ENCODE measurements around the gene APBA2. TPM values are rescaled to one million over a fixed set of nuclear protein-coding genes. Genes with fewer than 3 reads are reported as not detected.
A peak's percentile ranks its signal among the peaks of the same experiment; 100 is the strongest.

Gene APBA2
- total and polyA plus RNA-seq, 10 donors, result 5.8 to 33.8 (median 18.3) TPM

DNA sequence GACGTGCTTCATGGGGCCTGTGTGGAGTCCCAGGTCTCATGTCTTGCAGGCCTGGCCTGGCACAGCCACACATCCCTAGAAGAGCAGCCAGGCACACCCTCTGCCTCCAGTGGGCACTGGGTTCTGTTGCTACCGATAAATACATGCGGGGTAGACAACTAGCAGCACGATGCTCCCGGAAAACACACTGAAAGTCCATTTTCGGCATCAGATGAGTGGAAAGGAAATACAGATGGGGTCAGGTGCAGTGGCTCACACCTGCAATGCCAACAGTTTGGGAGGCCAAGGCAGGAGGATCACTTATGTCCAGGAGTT, 218.7 kb downstream of the APBA2 start:
- TF ChIP-seq POLR2A (IDR thresholded peaks at IDR 0.05), result no peak
- no peak for TF ChIP-seq CTCF (IDR thresholded peaks at IDR 0.05 in 8 of 11, conservative IDR thresholded peaks at IDR 0.05 in 3 of 11)
- TF ChIP-seq POLR2AphosphoS5 (IDR thresholded peaks at IDR 0.05), result no peak
- Histone ChIP-seq H3K27ac (no peak overlapping the region), H3K4me3 (no peak overlapping the region), H3K9me3 (no peaks in the 10 kb centered on the region), H3K4me1 (peaks cover 0 to 12% (median 11%) of the 10 kb centered on the region in 6 donors), H3K36me3 (peaks cover 0 to 33% (median 0%) of the 10 kb centered on the region in 6 donors), H3K27me3 (replicated peaks in 1 of 7) (peaks cover 0 to 15% (median 0%) of the 10 kb centered on the region in 7 donors)
- intact Hi-C loops (cut with DNase I; ENCODE audit: low total_unique reads), result no loop called here
- peak; percentile 35 for DNase-seq
- WGBS, 5 donors, result 91 to 96% (median 94%) methylated on average over 6 of the region's 6 CpGs

DNA sequence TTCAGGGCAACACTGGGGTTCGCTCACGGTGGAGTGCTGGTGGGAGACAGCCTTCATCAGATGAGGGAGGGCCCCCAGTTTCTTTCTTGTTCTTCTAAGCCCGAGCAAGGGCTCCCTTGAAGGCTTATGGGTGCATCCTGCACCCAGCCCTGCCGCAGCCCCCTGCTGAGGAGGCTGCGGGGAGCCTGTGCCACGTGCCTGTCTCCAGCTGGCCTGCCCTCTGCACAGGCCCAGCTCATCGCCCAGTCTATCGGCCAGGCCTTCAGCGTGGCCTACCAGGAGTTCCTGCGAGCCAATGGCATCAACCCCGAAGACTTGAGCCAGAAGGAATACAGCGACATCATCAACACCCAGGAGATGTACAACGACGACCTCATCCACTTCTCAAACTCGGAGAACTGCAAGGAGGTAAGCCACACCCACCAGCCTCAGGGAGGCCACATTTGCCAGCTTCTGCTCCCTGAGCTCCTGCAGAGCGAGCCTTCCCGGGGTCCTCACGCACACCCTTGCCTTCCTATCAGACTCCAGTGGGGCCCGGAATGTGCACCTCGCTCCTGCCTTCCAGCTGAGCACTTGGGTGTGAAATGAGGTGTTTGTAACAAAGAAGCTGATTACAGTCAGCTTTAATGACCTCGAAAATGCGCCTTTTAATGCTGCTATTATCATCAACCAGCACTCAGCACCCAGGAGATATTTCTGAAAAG, 219.5 kb downstream of the APBA2 start:
- 86 to 95% (median 88%) methylated on average over 21 to 22 of the region's 22 CpGs for WGBS, 5 donors
- Histone ChIP-seq H3K9me3 (no peaks in the 10 kb centered on the region), H3K4me3 (no peak overlapping the region), H3K27me3 (replicated peaks in 1 of 7) (peaks cover 0 to 21% (median 0%) of the 10 kb centered on the region in 7 donors), H3K4me1 (peaks cover 0 to 12% (median 11%) of the 10 kb centered on the region in 6 donors), H3K27ac (no peak overlapping the region), H3K36me3 (peaks cover 0 to 38% (median 0%) of the 10 kb centered on the region in 6 donors)
- TF ChIP-seq POLR2A (IDR thresholded peaks at IDR 0.05) (no peak), CTCF (IDR thresholded peaks at IDR 0.05 in 8 of 11, conservative IDR thresholded peaks at IDR 0.05 in 3 of 11) (no peak), POLR2AphosphoS5 (IDR thresholded peaks at IDR 0.05) (no peak)
- peak; percentile 68 for DNase-seq
- intact Hi-C loops (cut with DNase I; ENCODE audit: low total_unique reads), result no loop called here

DNA sequence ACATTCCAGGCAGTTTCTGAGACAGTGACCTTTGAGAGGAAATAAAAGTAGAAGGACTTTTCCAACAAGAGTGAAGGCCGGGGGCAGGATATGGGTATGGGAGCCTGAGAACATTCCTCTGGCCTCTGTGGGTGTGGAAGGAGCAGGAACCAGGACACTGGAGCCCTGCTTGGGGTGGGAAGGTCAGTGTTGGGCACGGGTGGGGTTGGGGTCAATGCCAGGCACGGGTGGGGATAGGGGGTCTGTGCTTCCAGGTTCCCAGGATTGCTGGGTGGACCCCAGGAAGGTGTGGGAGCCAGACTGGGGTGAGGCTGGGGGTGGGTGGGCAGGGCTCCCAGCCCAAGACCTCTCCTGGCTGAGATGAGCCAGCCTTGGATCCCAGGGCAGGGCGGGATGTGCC, 220.3 kb downstream of the APBA2 start:
- Histone ChIP-seq H3K27me3 (replicated peaks in 1 of 7) (peaks cover 0 to 21% (median 0%) of the 10 kb centered on the region in 7 donors), H3K4me3 (no peak overlapping the region), H3K4me1 (peaks cover 0 to 12% (median 11%) of the 10 kb centered on the region in 6 donors), H3K9me3 (no peaks in the 10 kb centered on the region), H3K27ac (no peak overlapping the region), H3K36me3 (peaks cover 0 to 38% (median 0%) of the 10 kb centered on the region in 6 donors)
- 80 to 93% (median 86%) methylated on average over 3 to 4 of the region's 4 CpGs for WGBS, 5 donors
- intact Hi-C loops (cut with DNase I; ENCODE audit: low total_unique reads), result no loop called here
- TF ChIP-seq POLR2A (IDR thresholded peaks at IDR 0.05), result no peak
- no peak for TF ChIP-seq POLR2AphosphoS5 (IDR thresholded peaks at IDR 0.05)
- TF ChIP-seq CTCF (IDR thresholded peaks at IDR 0.05 in 8 of 11, conservative IDR thresholded peaks at IDR 0.05 in 3 of 11), result no peak
- peak; percentile 63 for DNase-seq

GRCh38 chr15:29106551-29107290, 220.9 kb downstream of the APBA2 start:
- WGBS, 5 donors, result 82 to 92% (median 87%) methylated on average over 17 to 21 of the region's 21 CpGs
- Histone ChIP-seq H3K9me3 (no peaks in the 10 kb centered on the region), H3K27me3 (replicated peaks in 1 of 7) (peaks cover 0 to 23% (median 0%) of the 10 kb centered on the region in 7 donors), H3K4me1 (peaks cover 0 to 12% (median 11%) of the 10 kb centered on the region in 6 donors), H3K36me3 (peaks cover 0 to 35% (median 0%) of the 10 kb centered on the region in 6 donors), H3K27ac (no peak overlapping the region), H3K4me3 (no peak overlapping the region)
- TF ChIP-seq POLR2AphosphoS5 (IDR thresholded peaks at IDR 0.05), result no peak
- no peak for TF ChIP-seq POLR2A (IDR thresholded peaks at IDR 0.05)
- no peak for TF ChIP-seq CTCF (IDR thresholded peaks at IDR 0.05 in 8 of 11, conservative IDR thresholded peaks at IDR 0.05 in 3 of 11)
- intact Hi-C loops (cut with DNase I; ENCODE audit: low total_unique reads), result no loop called here
- DNase-seq, result peak; percentile 68
